Trophoblast cell (in vitro differentiated cells and primary cell): ENCODE results near the gene MMP25.

Source experiments
- DNase-seq, 2 donors: peaks; one replicate each; pipeline ENCODE4 v3.0.0-alpha.2; 2016
- H2AFZ ChIP-seq: 2 replicates; pipeline ENCODE4 v1.6.1; 2013; ENCODE audit warnings: low read length, moderate library complexity, mild to moderate bottlenecking; ENCODE audit not compliant: insufficient read depth, poor library complexity
- H2AK5ac ChIP-seq: 2 replicates; pipeline ENCODE4 v1.6.1; 2013; ENCODE audit warnings: mild to moderate bottlenecking, low read length
- H2BK120ac ChIP-seq: 2 replicates; pipeline ENCODE4 v1.6.1; 2013; ENCODE audit warnings: low read length, mild to moderate bottlenecking, moderate library complexity; ENCODE audit not compliant: insufficient read depth, poor library complexity
- H2BK12ac ChIP-seq: 2 replicates; pipeline ENCODE4 v1.6.1; 2013; ENCODE audit warnings: mild to moderate bottlenecking, low read length, moderate library complexity
- H2BK5ac ChIP-seq: 2 replicates; pipeline ENCODE4 v1.6.1; 2013; ENCODE audit warnings: low read length, low read depth, moderate library complexity, mild to moderate bottlenecking; ENCODE audit not compliant: poor library complexity
- H3K14ac ChIP-seq: 2 replicates; pipeline ENCODE4 v1.6.1; 2013; ENCODE audit warnings: mild to moderate bottlenecking, low read length
- H3K18ac ChIP-seq: 2 replicates; pipeline ENCODE4 v1.6.1; 2013; ENCODE audit warnings: mild to moderate bottlenecking, low read length
- H3K23ac ChIP-seq: 2 replicates; pipeline ENCODE4 v1.6.1; 2013; ENCODE audit warnings: low read length
- H3K27ac ChIP-seq: 2 replicates; pipeline ENCODE4 v1.5.1; 2013; ENCODE audit warnings: low read depth, mild to moderate bottlenecking, inconsistent platforms, low read length, moderate library complexity
- H3K27me3 ChIP-seq: 2 replicates; pipeline ENCODE4 v1.6.1; 2013; ENCODE audit warnings: inconsistent platforms, mild to moderate bottlenecking, low read length, moderate library complexity; ENCODE audit not compliant: insufficient read depth
- H3K36me3 ChIP-seq, 2 experiments: 1 replicate in 1 of 2; 2 replicates in 1 of 2; pipeline ENCODE4 v1.6.1; 2013; ENCODE audit warnings: low read length in 2 of 2, mild to moderate bottlenecking in 2 of 2, moderate library complexity in 1 of 2; ENCODE audit not compliant: insufficient read depth in 2 of 2, control insufficient read depth in 1 of 2
- H3K4ac ChIP-seq: 2 replicates; pipeline ENCODE4 v1.6.1; 2013; ENCODE audit warnings: low read depth, mild to moderate bottlenecking, low read length, moderate library complexity
- H3K4me1 ChIP-seq, 2 experiments: 1 replicate in 1 of 2; 2 replicates in 1 of 2; pipeline ENCODE4 v1.6.1; 2013; ENCODE audit warnings: low read length in 2 of 2, mild to moderate bottlenecking in 2 of 2, moderate library complexity in 1 of 2; ENCODE audit not compliant: insufficient read depth in 2 of 2, control insufficient read depth in 1 of 2
- H3K4me2 ChIP-seq: 2 replicates; pipeline ENCODE4 v1.6.1; 2013; ENCODE audit warnings: inconsistent platforms, mild to moderate bottlenecking, low read length, moderate library complexity
- H3K4me3 ChIP-seq: 2 replicates; pipeline ENCODE4 v1.5.1; 2013; ENCODE audit warnings: mild to moderate bottlenecking, low read depth, low read length, inconsistent platforms
- H3K79me1 ChIP-seq: one replicate; pipeline ENCODE4 v1.6.1; 2013; ENCODE audit warnings: low read length
- H3K79me2 ChIP-seq: 2 replicates; pipeline ENCODE4 v1.6.1; 2013; ENCODE audit warnings: low read length, mild to moderate bottlenecking; ENCODE audit not compliant: control insufficient read depth, insufficient read depth, poor library complexity
- H3K9ac ChIP-seq: 2 replicates; pipeline ENCODE4 v1.6.1; 2013; ENCODE audit warnings: mild to moderate bottlenecking, low read length
- H3K9me3 ChIP-seq: 2 replicates; pipeline ENCODE4 v1.6.1; 2013; ENCODE audit warnings: low read depth, mild to moderate bottlenecking, control low read depth, inconsistent platforms, low read length; ENCODE audit not compliant: insufficient read depth
- H4K12ac ChIP-seq: 2 replicates; pipeline ENCODE4 v1.6.1; 2013; ENCODE audit warnings: low read depth, mild to moderate bottlenecking, low read length, moderate library complexity
- H4K8ac ChIP-seq: 2 replicates; pipeline ENCODE4 v1.6.1; 2013; ENCODE audit warnings: low read depth, mild to moderate bottlenecking, low read length, moderate library complexity
- H4K91ac ChIP-seq: one replicate; pipeline ENCODE4 v1.6.1; 2013; ENCODE audit warnings: low read depth, mild to moderate bottlenecking, low read length, moderate library complexity
- WGBS: extraction: QIAGEN DNeasy Blood & Tissue Kit; methylation state at CpG from one replicate; pipeline ENCODE4 v1.1.7; 2013; ENCODE audit warnings: missing lambda C conversion rate; ENCODE audit not compliant: insufficient read length, insufficient coverage; ENCODE audit errors: extremely low coverage; 5-methylcytosine and 5-hydroxymethylcytosine counted together

Gene MMP25

DNA sequence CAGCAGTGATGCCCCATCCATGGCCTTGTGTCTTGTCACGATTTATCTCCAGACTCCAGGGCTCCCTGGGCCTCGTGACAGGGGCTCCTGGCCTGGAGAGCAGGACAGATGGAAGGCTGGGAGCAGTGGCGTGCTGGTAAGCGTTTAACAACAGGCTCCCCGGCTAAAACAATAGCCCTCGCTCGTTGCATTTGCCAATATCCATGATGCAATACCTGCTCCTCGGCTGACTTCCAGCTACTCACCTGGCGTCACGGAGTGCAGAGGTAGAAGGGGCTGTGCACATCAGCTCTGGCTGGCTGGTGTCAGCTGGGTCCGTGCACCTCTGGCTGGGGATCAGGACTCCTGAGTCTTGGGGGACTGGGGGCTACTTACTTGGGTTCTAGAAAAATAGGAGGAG, 8.1 kb upstream of the MMP25 start:
- H2BK5ac ChIP-seq: no peak overlapping the region
- H2AFZ ChIP-seq: no peak overlapping the region
- no peak overlapping the region for H4K91ac ChIP-seq
- H3K23ac ChIP-seq: no peak overlapping the region
- no peak overlapping the region for H4K12ac ChIP-seq
- H3K27ac ChIP-seq: no peak overlapping the region
- H3K9ac ChIP-seq: no peak overlapping the region
- peaks cover 10% of the 10 kb centered on the region for H3K27me3 ChIP-seq
- no CpG with 5 or more reads among the region's 11 CpGs for WGBS
- H3K4me1 ChIP-seq: peaks cover 3 to 5% of the 10 kb centered on the region in 2 experiments
- H3K4me3 ChIP-seq: no peak overlapping the region
- no peaks in the 10 kb centered on the region for H3K9me3 ChIP-seq
- no peak overlapping the region for H3K4me2 ChIP-seq
- H3K79me1 ChIP-seq: peaks cover 1% of the 10 kb centered on the region
- H3K4ac ChIP-seq: no peak overlapping the region
- no peak overlapping the region for H3K14ac ChIP-seq
- no peak overlapping the region for H4K8ac ChIP-seq
- H2BK12ac ChIP-seq: no peak overlapping the region
- peak in 1 of 2 donors; percentile 35 for DNase-seq
- H3K36me3 ChIP-seq: no peaks in the 10 kb centered on the region
- H3K79me2 ChIP-seq: no peaks in the 10 kb centered on the region
- H2AK5ac ChIP-seq: no peak overlapping the region
- H3K18ac ChIP-seq: no peak overlapping the region
- no peak overlapping the region for H2BK120ac ChIP-seq

DNA sequence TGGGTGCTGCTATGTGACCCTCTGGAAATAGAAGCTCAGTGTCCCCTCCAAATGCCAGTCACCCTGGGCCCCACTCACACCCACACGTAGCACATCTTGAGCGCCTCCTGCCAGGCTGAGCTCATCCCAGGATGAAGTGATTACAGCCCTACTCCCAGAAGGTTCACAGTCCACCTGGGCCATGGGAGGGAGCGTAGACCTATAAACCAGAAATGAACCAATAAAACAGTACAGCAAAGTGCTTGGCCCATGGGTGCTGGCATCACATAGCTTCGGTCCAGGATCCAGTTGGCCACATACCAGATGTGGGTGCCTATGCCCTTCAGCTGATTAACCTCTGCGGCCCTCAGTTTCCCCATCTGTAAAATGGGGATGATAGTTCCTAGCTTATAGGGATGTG, 7.5 kb upstream of the MMP25 start:
- Histone ChIP-seq H2BK120ac (no peak overlapping the region), H2BK5ac (no peak overlapping the region), H4K91ac (no peak overlapping the region), H2AK5ac (no peak overlapping the region), H3K9ac (no peak overlapping the region), H4K12ac (no peak overlapping the region), H3K9me3 (no peaks in the 10 kb centered on the region), H3K79me2 (no peaks in the 10 kb centered on the region), H3K4me1 (peaks cover 3 to 5% of the 10 kb centered on the region in 2 experiments), H3K79me1 (peaks cover 1% of the 10 kb centered on the region), H3K27ac (no peak overlapping the region), H3K27me3 (peaks cover 10% of the 10 kb centered on the region), H4K8ac (no peak overlapping the region), H3K23ac (no peak overlapping the region), H3K4me2 (no peak overlapping the region), H3K36me3 (no peaks in the 10 kb centered on the region), H2BK12ac (no peak overlapping the region), H3K14ac (no peak overlapping the region), H3K18ac (no peak overlapping the region), H2AFZ (no peak overlapping the region), H3K4me3 (no peak overlapping the region), H3K4ac (no peak overlapping the region)
- no peak for DNase-seq
- WGBS: no CpG with 5 or more reads among the region's 5 CpGs

DNA sequence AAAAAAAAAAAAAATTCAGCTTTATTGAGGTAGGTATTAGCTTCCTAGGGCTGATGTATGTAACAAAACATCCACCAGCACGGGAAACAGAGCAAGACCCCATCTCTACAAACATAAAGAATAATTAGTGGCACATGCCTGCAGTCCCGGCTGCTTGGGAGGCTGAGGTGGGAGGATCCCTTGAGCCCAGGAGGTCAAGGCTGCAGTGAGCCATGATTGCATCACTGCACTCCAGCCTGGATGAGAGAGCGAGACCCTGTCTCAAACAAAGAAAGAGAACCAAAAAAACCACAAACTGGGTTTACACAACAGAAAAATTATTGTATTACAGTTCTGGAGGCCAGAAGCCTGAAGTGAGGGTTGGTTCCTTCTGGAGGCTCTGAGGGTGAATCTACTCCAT, 4.0 kb upstream of the MMP25 start:
- Histone ChIP-seq H3K4me1 (peaks cover 4 to 9% of the 10 kb centered on the region in 2 experiments), H3K36me3 (no peaks in the 10 kb centered on the region), H4K12ac (no peak overlapping the region), H2AK5ac (no peak overlapping the region), H3K27me3 (peaks cover 27% of the 10 kb centered on the region), H3K27ac (no peak overlapping the region), H3K4me2 (no peak overlapping the region), H3K23ac (no peak overlapping the region), H3K18ac (no peak overlapping the region), H3K9ac (no peak overlapping the region), H3K4ac (no peak overlapping the region), H4K91ac (no peak overlapping the region), H4K8ac (no peak overlapping the region), H3K79me2 (no peaks in the 10 kb centered on the region), H3K9me3 (no peaks in the 10 kb centered on the region), H2BK120ac (no peak overlapping the region), H3K14ac (no peak overlapping the region), H2BK12ac (no peak overlapping the region), H2BK5ac (no peak overlapping the region), H3K79me1 (peaks cover 1% of the 10 kb centered on the region), H2AFZ (no peak overlapping the region), H3K4me3 (no peak overlapping the region)
- WGBS: no CpG with 5 or more reads among the region's 3 CpGs
- no peak for DNase-seq

DNA sequence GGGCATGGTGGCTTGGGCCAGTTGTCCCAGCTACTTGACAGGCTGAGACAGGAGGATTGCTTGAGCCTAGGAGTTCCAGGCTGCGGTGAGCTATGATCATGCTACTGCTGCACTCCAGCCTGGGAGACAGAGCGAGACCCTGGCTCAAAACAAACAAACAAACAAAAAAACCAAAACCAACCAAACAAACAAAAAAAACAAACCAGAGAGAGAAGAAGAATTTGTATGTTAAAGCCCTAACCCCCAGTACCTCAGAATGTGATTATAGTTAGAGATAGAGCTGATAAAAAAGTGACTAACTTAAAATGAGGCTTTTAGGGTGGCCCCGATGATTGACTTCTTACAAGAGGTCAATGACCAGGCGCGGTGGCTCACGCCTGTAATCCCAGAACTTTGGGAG, 1.7 kb upstream of the MMP25 start:
- Histone ChIP-seq H3K27me3 (peaks cover 34% of the 10 kb centered on the region), H3K23ac (no peak overlapping the region), H4K91ac (no peak overlapping the region), H3K36me3 (no peaks in the 10 kb centered on the region), H3K79me2 (no peaks in the 10 kb centered on the region), H3K18ac (no peak overlapping the region), H3K4me1 (peaks cover 4 to 9% of the 10 kb centered on the region in 2 experiments), H3K79me1 (no peaks in the 10 kb centered on the region), H3K9me3 (no peaks in the 10 kb centered on the region), H2AK5ac (no peak overlapping the region), H2BK12ac (no peak overlapping the region), H4K8ac (no peak overlapping the region), H4K12ac (no peak overlapping the region), H3K27ac (no peak overlapping the region), H3K4ac (no peak overlapping the region), H2BK5ac (no peak overlapping the region), H2BK120ac (no peak overlapping the region), H3K4me2 (no peak overlapping the region), H2AFZ (no peak overlapping the region), H3K14ac (no peak overlapping the region), H3K9ac (no peak overlapping the region), H3K4me3 (no peak overlapping the region)
- no peak for DNase-seq
- no CpG with 5 or more reads among the region's 6 CpGs for WGBS
